Adrenal gland (tissue), 12 donors: Measurements from ENCODE around the gene TSPAN5. TPM values are rescaled to one million over a fixed set of nuclear protein-coding genes. Genes with fewer than 3 reads are reported as not detected.

Experiments used
- DNase-seq, 7 donors: peaks; one replicate each; pipeline ENCODE4 v3.0.0-alpha.2; 2019 to 2020
- H3K27ac ChIP-seq, 5 donors: fragments of 200-600 bp; sonication (generic) in 4 of 5; 1 replicate in 3 of 5; 2 replicates in 2 of 5; pipeline versions ENCODE4 v1.5.1 to v1.8.0; 2016 to 2020; ENCODE audit warnings: mild to moderate bottlenecking in 1 of 5
- H3K27me3 ChIP-seq: fragments of 200-600 bp; 2 replicates; pipeline ENCODE4 v1.8.0; 2021
- H3K36me3 ChIP-seq, 2 donors: fragments of 200-600 bp; replicated peaks in 1 of 2; 1 replicate in 1 of 2; 2 replicates in 1 of 2; pipeline versions ENCODE4 v1.5.1 to v1.8.0; 2018 to 2022
- H3K4me1 ChIP-seq, 2 donors: fragments of 200-600 bp; replicated peaks in 1 of 2; 1 replicate in 1 of 2; 2 replicates in 1 of 2; pipeline versions ENCODE4 v1.5.1 to v1.8.0; 2018 to 2021
- H3K4me3 ChIP-seq, 4 donors: fragments of 200-600 bp; sonication (generic) in 3 of 4; one replicate each; pipeline ENCODE4 v1.5.1; 2016 to 2018
- H3K9me3 ChIP-seq, 3 donors: fragments of 200-600 bp; sonication (generic) in 1 of 3; replicated peaks in 1 of 3; 1 replicate in 2 of 3; 2 replicates in 1 of 3; pipeline versions ENCODE4 v1.5.1 to v1.8.0; 2016 to 2021
- CTCF ChIP-seq, 6 experiments: fragments of 450-650 bp in 4 of 6; fragments of 200-600 bp in 2 of 6; sonication (generic) in 1 of 6; IDR thresholded peaks; 1 replicate in 5 of 6; 2 replicates in 1 of 6; pipeline versions ENCODE4 v1.5.1 to v1.8.0; 2016 to 2021; ENCODE audit warnings: antibody characterized with exemption in 6 of 6, mild to moderate bottlenecking in 2 of 6, moderate library complexity in 1 of 6
- POLR2A ChIP-seq, 2 donors: fragments of 450-650 bp; IDR thresholded peaks; one replicate each; pipeline ENCODE4 v1.6.1; 2017; ENCODE audit warnings: antibody characterized with exemption in 2 of 2, mild to moderate bottlenecking in 2 of 2, moderate library complexity in 1 of 2
- WGBS, 4 donors: extraction: QIAGEN DNeasy Blood & Tissue Kit in 2 of 4; methylation state at CpG; one replicate each; pipeline versions ENCODE4 v1.1.5 to v1.1.7; 2013 to 2017; 5-methylcytosine and 5-hydroxymethylcytosine counted together
- intact Hi-C, 2 donors: fragments of 100-400 bp; cut with DNase I; formaldehyde crosslinking; loops; one replicate each; pipeline versions ENCODE4 v1.14.1 to v1.15.0; 2022 to 2023
- polyA plus RNA-seq, 3 donors: library from polyadenylated mRNA; stranded (reverse); fragments of 200-250 nt in 2 of 3; fragments of 350-450 nt in 1 of 3; fragmentation: Illumina TruSeq in 1 of 3; extraction: RNeasy Lipid Tissue Mini Kit (QIAGEN cat#74804) in 1 of 3; gene quantifications; one replicate each; pipeline ENCODE4 v1.2.3, GENCODE V29; 2013 to 2014
- total RNA-seq, 9 donors: library from RNA; depleted of rRNA in 4 of 9; stranded (reverse); fragments of >200 nt in 4 of 9; fragments of 120-200 nt in 1 of 9; fragmentation: NEBNext Ultra II Directional in 1 of 9; extraction: Animal tissue kit (Norgen Biotek cat#: 25700) in 1 of 9; gene quantifications; one replicate each; pipeline versions ENCODE4 v1.1.0 to v1.2.4, GENCODE V29; 2013 to 2023
- donor health status: healthy with polysubstance abuse.
- donor health status: Bipolar disorder and iron deficiency.
- donor health status: DM: yes; HTN: yes; CAD: no.
- donor health status: DM: no; HTN: no; CAD: no.
- donor health status: DM: no; HTN: no; CAD: no.
- donor health status: DM: yes; HTN: yes; CAD: no.

The TSPAN5 gene
- total and polyA plus RNA-seq, 12 donors = 1.4 to 23.8 (median 2.7) TPM

DNA sequence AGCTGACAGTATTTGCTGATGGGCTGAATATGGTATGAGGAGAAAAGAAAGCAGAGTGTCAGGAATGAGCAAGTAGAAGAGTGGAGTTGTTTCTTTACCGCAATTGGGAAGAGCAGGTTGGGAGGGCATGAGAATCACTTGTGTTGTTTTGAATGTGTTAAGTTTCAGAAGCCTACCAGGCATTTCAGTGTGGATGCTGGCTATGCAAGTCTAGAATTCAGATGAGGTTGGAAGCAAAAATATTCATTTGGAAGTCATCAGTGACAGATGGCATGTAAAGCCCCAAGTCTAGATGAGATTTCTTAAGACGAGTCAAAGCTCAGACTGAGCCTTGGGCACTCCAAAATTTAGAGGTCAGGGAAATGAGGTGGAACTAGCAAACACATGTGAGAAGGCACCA lies 156.4 kb downstream of the TSPAN5 start:
- Histone ChIP-seq H3K27me3 (no peaks in the 10 kb centered on the region), H3K4me1 (no peaks in the 10 kb centered on the region), H3K36me3 (no peaks in the 10 kb centered on the region), H3K4me3 (no peak overlapping the region), H3K27ac (no peak overlapping the region), H3K9me3 (no peaks in the 10 kb centered on the region)
- TF ChIP-seq POLR2A (IDR thresholded peaks at IDR 0.05) = no peak
- no peak for TF ChIP-seq CTCF (IDR thresholded peaks at IDR 0.05)
- intact Hi-C loops = no loop called here
- no peak for DNase-seq
- 86 to 96% (median 88%) methylated on average over 2 of the region's 2 CpGs for WGBS, 4 donors

GRCh38 chr4:98501383-98501782 lies 157.0 kb downstream of the TSPAN5 start:
- TF ChIP-seq CTCF (IDR thresholded peaks at IDR 0.05) (no peak), POLR2A (IDR thresholded peaks at IDR 0.05) (no peak)
- H3K4me1 ChIP-seq = no peaks in the 10 kb centered on the region
- intact Hi-C loops = no loop called here
- 88 to 92% (median 91%) methylated on average over 3 of the region's 3 CpGs for WGBS, 4 donors
- H3K4me3 ChIP-seq = no peak overlapping the region
- DNase-seq = no peak
- H3K36me3 ChIP-seq = no peaks in the 10 kb centered on the region
- H3K27me3 ChIP-seq = no peaks in the 10 kb centered on the region
- H3K9me3 ChIP-seq = no peaks in the 10 kb centered on the region
- H3K27ac ChIP-seq = no peak overlapping the region

- Histone ChIP-seq H3K9me3 (no peaks in the 10 kb centered on the region), H3K27me3 (no peaks in the 10 kb centered on the region), H3K36me3 (no peaks in the 10 kb centered on the region), H3K4me3 (no peak overlapping the region), H3K27ac (no peak overlapping the region), H3K4me1 (no peaks in the 10 kb centered on the region)
- DNase-seq = no peak
- TF ChIP-seq POLR2A (IDR thresholded peaks at IDR 0.05) = no peak
- no peak for TF ChIP-seq CTCF (IDR thresholded peaks at IDR 0.05)
- WGBS, 4 donors = 87 to 96% (median 93%) methylated on average over 5 to 6 of the region's 6 CpGs
- intact Hi-C loops = no loop called here
These were observed 159.6 kb downstream of the TSPAN5 start for GRCh38 chr4:98498774-98499173.

GRCh38 chr4:98496152-98496845 lies 162.1 kb downstream of the TSPAN5 start:
- Histone ChIP-seq H3K27me3 (no peaks in the 10 kb centered on the region), H3K4me1 (no peaks in the 10 kb centered on the region), H3K27ac (no peak overlapping the region), H3K36me3 (no peaks in the 10 kb centered on the region), H3K4me3 (no peak overlapping the region), H3K9me3 (no peaks in the 10 kb centered on the region)
- 81 to 84% (median 83%) methylated on average over 5 to 7 of the region's 7 CpGs for WGBS, 4 donors
- intact Hi-C loops = no loop called here
- TF ChIP-seq CTCF (IDR thresholded peaks at IDR 0.05) = no peak
- DNase-seq = no peak
